Colonic mucosa (tissue), 4 donors: ENCODE results near the gene DOC2B. TPM values are rescaled to one million over a fixed set of nuclear protein-coding genes. Genes with fewer than 3 reads are reported as not detected.
A peak's percentile ranks its signal among the peaks of the same experiment; 100 is the strongest.

Source experiments
- DNase-seq: peaks from one replicate; pipeline ENCODE4 v3.0.0-alpha.2; 2020
- H3K27ac ChIP-seq: fragments of 200-600 bp; one replicate; pipeline ENCODE4 v1.8.0; 2021
- H3K27me3 ChIP-seq: fragments of 200-600 bp; one replicate; pipeline ENCODE4 v1.8.0; 2021
- H3K36me3 ChIP-seq: fragments of 200-600 bp; one replicate; pipeline ENCODE4 v1.8.0; 2021
- H3K4me1 ChIP-seq: fragments of 200-600 bp; one replicate; pipeline ENCODE4 v1.8.0; 2021; ENCODE audit warnings: mild to moderate bottlenecking
- H3K4me3 ChIP-seq: fragments of 200-600 bp; one replicate; pipeline ENCODE4 v1.8.0; 2021
- H3K9ac ChIP-seq, 2 donors: one replicate each; pipeline ENCODE4 v1.7.0; 2013; ENCODE audit warnings: control low read depth in 2 of 2, low read depth in 2 of 2, low read length in 2 of 2
- H3K9me3 ChIP-seq: fragments of 200-600 bp; one replicate; pipeline ENCODE4 v1.8.0; 2021
- intact Hi-C: fragments of 100-400 bp; cut with DNase I; formaldehyde crosslinking; loops from one replicate; pipeline ENCODE4 v1.14.1; 2022
- total RNA-seq, 2 donors: library from RNA; stranded (reverse); fragmentation: NEBNext Ultra II Directional in 1 of 2; extraction: Animal tissue kit (Norgen Biotek cat#: 25700) in 1 of 2; gene quantifications; one replicate each; pipeline ENCODE4 v1.2.1, GENCODE V29; 2021
- TF ChIP-seq, protein P1 (sequence below): fragments of 200-600 bp; IDR thresholded peaks from one replicate; pipeline ENCODE4 v1.8.0; 2022; ENCODE audit warnings: antibody characterized with exemption, mild to moderate bottlenecking
- donor health status: healthy.
- donor health status: DM: no; HTN: no; CAD: no.
- donor health status: DM: no; HTN: no; CAD: no.

DOC2B gene
- total RNA-seq, 2 donors from 2014 or later = 1.3 to 4.4 TPM

DNA sequence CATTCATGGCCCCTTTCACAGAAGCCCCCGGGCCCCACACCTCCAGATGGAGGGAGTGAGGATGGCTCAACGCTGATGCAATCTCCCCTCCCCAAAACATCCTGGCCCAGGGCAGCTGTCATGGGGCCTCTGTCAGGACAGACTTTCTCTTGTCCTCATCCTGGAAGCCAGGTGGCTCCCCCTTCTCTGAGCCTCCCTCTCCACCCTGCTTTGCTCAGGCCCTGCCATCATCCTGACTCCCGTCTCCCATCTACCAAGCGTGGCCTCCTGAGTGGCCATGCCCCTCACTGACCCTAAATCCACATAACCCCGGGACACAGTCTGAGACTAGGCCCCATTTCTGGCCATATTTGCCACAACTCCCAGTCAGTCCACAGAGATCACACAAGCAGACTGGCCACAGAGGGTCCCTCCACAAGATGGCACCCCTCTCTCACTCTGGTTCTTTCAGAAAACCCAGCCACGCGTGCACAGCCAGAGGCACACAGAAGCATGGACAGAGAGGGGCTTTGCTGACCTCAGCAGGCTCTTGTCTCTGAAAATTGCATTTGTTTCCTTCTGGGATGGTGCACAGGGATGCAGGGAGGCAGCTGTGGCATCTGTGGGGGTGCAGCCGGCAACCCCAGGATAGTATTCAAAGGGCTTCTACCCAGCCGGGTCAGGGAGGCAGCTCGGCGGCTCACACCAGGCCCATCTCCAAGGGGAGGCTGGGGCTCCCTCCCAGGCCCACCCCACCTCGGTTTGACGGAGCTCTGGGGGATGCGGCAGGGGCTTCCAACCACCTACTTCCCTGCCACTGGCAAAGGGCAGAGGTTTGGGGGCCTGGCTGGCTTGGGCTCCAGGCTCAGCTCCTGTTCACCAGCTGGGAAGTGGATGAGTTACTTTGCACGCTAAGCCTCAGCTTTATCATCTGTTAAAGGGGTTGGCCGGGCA, 16.9 kb downstream of the DOC2B start:
- no peak overlapping the region for H3K9ac ChIP-seq
- intact Hi-C loops = loop anchor here (5.0 kb wide), 1 partner anchor 223 kb away; no protein-coding TSS in a partner anchor
- no peak overlapping the region for H3K27ac ChIP-seq

DNA sequence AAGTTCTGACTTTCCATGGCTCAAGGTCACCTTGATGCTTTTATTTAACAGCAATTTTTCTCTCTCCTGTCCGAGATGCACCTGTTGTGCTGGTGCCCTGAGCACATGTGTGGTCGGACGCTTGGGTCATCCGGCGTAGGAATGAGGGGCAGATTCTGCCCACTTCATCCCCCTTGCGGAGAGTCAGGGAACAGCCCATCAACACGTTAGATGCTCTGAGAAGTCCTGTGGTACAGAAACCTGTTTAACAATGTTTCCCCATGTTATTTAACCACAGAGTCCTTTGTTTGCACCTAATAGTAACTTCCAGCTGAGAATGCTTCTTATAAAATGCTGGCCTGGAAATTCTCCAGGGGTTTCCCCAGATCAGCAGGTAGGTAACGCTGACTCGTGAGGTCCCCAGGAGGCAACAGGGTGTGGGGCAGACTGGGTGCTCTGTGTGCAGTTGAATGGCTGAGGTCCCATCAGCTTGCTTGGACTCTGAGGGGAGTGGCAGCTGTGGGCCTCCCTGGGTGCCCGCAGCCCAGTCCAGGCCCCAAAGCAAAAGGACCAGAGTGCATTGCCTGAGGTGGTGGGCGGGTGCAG, 17.8 kb downstream of the DOC2B start:
- TF ChIP-seq, protein P1, sequence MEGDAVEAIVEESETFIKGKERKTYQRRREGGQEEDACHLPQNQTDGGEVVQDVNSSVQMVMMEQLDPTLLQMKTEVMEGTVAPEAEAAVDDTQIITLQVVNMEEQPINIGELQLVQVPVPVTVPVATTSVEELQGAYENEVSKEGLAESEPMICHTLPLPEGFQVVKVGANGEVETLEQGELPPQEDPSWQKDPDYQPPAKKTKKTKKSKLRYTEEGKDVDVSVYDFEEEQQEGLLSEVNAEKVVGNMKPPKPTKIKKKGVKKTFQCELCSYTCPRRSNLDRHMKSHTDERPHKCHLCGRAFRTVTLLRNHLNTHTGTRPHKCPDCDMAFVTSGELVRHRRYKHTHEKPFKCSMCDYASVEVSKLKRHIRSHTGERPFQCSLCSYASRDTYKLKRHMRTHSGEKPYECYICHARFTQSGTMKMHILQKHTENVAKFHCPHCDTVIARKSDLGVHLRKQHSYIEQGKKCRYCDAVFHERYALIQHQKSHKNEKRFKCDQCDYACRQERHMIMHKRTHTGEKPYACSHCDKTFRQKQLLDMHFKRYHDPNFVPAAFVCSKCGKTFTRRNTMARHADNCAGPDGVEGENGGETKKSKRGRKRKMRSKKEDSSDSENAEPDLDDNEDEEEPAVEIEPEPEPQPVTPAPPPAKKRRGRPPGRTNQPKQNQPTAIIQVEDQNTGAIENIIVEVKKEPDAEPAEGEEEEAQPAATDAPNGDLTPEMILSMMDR = no peak
- intact Hi-C loops = loop anchor here (5.0 kb wide), 1 partner anchor 224 kb away; no protein-coding TSS in a partner anchor

More for the DNA sequence above, 16.9 kb downstream of the DOC2B start:
- Histone ChIP-seq H3K27me3 (no peaks in the 10 kb centered on the region), H3K9me3 (no peaks in the 10 kb centered on the region), H3K36me3 (no peaks in the 10 kb centered on the region), H3K4me1 (no peaks in the 10 kb centered on the region), H3K4me3 (no peak overlapping the region)
- TF ChIP-seq, protein P1 = peak; percentile 30
- DNase-seq = peak; percentile 25

DNA sequence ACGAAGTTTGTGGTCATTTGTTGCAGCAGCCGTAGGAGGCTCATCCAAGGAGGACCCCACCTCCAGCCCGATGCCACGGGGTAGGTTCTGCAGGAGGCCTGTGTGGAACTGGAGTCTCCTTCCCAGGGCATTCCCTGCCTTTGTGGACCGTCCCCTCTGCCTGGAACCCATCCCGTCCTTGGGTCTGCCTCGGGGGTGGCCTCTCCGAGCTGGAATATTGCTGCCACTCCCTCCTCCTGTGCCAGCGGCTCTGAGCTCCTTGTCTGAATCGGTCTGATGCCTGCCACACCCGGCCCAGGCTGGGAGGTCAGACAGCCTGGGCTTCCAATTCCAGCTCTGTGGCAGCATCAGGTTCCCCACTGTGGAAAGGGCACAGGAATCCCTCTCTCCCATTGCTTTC, 18.8 kb downstream of the DOC2B start:
- Histone ChIP-seq H3K36me3 (no peaks in the 10 kb centered on the region), H3K9ac (no peak overlapping the region), H3K27me3 (no peaks in the 10 kb centered on the region), H3K27ac (no peak overlapping the region), H3K4me3 (no peak overlapping the region), H3K9me3 (no peaks in the 10 kb centered on the region), H3K4me1 (no peaks in the 10 kb centered on the region)
- TF ChIP-seq, protein P1 = no peak
- no peak for DNase-seq
- intact Hi-C loops = loop anchor here (5.0 kb wide), 1 partner anchor 225 kb away; no protein-coding TSS in a partner anchor

More for the DNA sequence above, 17.8 kb downstream of the DOC2B start:
- Histone ChIP-seq H3K9ac (no peak overlapping the region), H3K4me1 (no peaks in the 10 kb centered on the region), H3K27ac (no peak overlapping the region), H3K9me3 (no peaks in the 10 kb centered on the region), H3K4me3 (no peak overlapping the region), H3K36me3 (no peaks in the 10 kb centered on the region), H3K27me3 (no peaks in the 10 kb centered on the region)
- DNase-seq = no peak

DNA sequence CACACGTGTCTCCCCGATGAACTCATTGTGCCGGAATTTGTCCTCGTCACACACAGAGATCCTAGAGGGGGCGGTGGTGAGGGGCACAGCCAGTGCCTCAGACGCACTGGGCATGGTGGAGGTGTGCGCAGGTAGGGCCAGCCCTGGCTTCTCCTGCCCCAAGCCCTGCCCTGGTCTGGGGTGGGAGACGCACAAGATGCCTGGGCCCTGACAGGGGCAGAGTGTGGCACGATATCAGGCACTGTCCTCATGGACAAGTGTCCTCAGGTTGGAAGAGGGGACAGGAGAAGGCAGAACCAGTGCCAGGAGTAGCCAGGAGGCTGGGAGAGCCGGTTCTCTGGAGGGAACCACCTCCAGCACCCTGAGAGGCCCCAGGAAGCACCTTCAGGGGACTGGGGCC, 20.0 kb downstream of the DOC2B start:
- Histone ChIP-seq H3K27ac (no peak overlapping the region), H3K4me1 (no peaks in the 10 kb centered on the region), H3K27me3 (no peaks in the 10 kb centered on the region), H3K36me3 (no peaks in the 10 kb centered on the region), H3K9me3 (no peaks in the 10 kb centered on the region), H3K9ac (no peak overlapping the region), H3K4me3 (no peak overlapping the region)
- DNase-seq = no peak
- TF ChIP-seq, protein P1 = no peak
- intact Hi-C loops = loop anchor here (5.0 kb wide), 1 partner anchor 226 kb away; no protein-coding TSS in a partner anchor

DNA sequence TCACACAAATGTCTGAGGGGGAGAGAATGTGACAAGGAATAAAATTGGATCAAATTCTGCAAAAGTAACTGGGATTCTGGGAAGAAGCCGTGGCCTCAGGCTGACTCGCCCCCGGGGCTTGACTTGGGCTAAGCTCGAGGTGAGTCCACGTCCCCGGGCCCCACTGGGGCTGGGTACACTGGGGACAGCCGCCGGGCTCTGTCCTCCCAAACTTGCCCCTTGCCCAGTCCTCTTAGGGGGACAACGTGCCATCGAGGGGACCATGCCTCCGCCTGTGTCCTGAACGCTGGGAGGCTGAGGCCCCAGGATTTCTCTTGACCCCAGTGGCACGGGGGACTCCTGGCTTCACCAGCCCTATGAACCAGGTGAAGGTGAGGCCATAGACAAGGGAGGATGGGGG, 21.1 kb downstream of the DOC2B start:
- H3K27ac ChIP-seq = no peak overlapping the region
- no peak overlapping the region for H3K9ac ChIP-seq
- no peaks in the 10 kb centered on the region for H3K27me3 ChIP-seq
- H3K9me3 ChIP-seq = no peaks in the 10 kb centered on the region
- intact Hi-C loops = loop anchor here (5.0 kb wide), 1 partner anchor 227 kb away; no protein-coding TSS in a partner anchor
- TF ChIP-seq, protein P1 = no peak
- H3K4me3 ChIP-seq = no peak overlapping the region
- DNase-seq = no peak
- H3K4me1 ChIP-seq = no peaks in the 10 kb centered on the region
- no peaks in the 10 kb centered on the region for H3K36me3 ChIP-seq
